G401 (cell line): Measurements from ENCODE around the gene DNMT3B. TPM values are rescaled to one million over a fixed set of nuclear protein-coding genes. Genes with fewer than 3 reads are reported as not detected.
"Not testable (repeated sequence)": the region's sequence is repeated elsewhere in the genome, so short reads cannot be mapped to it uniquely, and the experiment has no call there.

Source experiments
- DNase-seq: peaks from one replicate; pipeline ENCODE4 v3.0.0-alpha.2; 2015; ENCODE audit warnings: low spot score
- in situ Hi-C: cut with HindIII; loops from 2 replicates; pipeline ENCODE4 v1.10.0; 2016; ENCODE audit warnings: low sequenced_read_pairs, mixed read lengths
- total RNA-seq: library from RNA; depleted of rRNA; stranded (reverse); fragments of >200 nt; shearing (Covaris generic); gene quantifications from 2 replicates; pipeline ENCODE4 v1.2.3, GENCODE V29; 2014; rRNA removed

The DNMT3B gene
- 23.4 and 29.1 TPM in 2 replicates for total RNA-seq

- in situ Hi-C loops: no loop called here
- DNase-seq: peak; percentile 66
Observed at GRCh38 chr20:32761831-32762753, at the start of gene DNMT3B. DNMT3B (plus strand) TSS chr20:32762385; CDS start chr20:32780324, 17,939 bp downstream.

GRCh38 chr20:32718749-32719348 lies 43.3 kb upstream of the DNMT3B start:
- in situ Hi-C loops: no loop called here

DNA sequence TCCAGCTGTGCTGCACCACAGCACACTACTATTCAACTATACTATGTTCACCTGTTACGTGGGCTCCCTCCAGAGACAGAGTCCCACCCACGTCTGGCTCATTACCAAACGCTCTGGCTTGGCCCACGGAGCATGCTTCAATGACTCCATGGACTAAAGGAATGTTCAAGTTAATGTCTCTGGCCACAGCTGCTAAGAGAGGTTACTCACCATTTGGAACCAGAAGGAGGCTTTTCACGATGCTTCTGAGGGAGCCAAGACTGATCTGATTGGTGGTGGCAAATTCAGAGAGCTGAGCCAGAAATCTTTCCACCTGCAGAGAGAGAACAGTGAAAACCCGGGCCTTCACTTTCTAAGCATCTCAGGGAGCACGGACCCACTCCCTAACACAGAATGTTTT lies 34.5 kb upstream of the DNMT3B start:
- DNase-seq: peak; percentile 76
- in situ Hi-C loops: no loop called here

More at GRCh38 chr20:32718749-32719348, 43.3 kb upstream of the DNMT3B start:
- DNase-seq: no peak

GRCh38 chr20:32728435-32728834 lies 33.8 kb upstream of the DNMT3B start:
- in situ Hi-C loops: not testable (repeated sequence)

GRCh38 chr20:32729334-32729733 lies 32.9 kb upstream of the DNMT3B start:
- in situ Hi-C loops, DNase-seq: not testable (repeated sequence)

More at GRCh38 chr20:32728435-32728834, 33.8 kb upstream of the DNMT3B start:
- not testable (repeated sequence) for DNase-seq

DNA sequence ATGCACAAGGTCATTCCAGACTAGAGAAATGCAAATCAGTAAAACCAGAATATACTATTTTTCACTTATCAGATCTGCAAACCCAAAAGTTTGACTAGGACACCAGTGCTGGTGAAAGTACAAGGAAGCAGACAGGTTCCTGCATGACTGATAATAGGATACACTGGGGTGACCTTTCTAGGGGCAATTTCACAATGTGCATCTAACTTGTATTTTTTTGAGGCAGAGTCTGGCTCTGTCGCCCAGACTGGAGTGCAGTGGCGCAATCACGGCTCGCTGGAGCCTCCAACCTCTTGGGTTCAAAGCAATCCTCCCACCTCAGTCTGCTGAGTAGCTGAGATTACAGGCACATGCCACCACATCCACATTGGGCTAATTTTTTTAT lies 30.3 kb upstream of the DNMT3B start:
- DNase-seq: no peak
- in situ Hi-C loops: no loop called here

GRCh38 chr20:32737371-32738223 lies 24.6 kb upstream of the DNMT3B start:
- in situ Hi-C loops: no loop called here
- no peak for DNase-seq

- DNase-seq: no peak
- in situ Hi-C loops: no loop called here
Observed at GRCh38 chr20:32741151-32741550, 21.0 kb upstream of the DNMT3B start.

- in situ Hi-C loops: no loop called here
- DNase-seq: no peak
Observed at GRCh38 chr20:32742322-32743236, 19.6 kb upstream of the DNMT3B start.

DNA sequence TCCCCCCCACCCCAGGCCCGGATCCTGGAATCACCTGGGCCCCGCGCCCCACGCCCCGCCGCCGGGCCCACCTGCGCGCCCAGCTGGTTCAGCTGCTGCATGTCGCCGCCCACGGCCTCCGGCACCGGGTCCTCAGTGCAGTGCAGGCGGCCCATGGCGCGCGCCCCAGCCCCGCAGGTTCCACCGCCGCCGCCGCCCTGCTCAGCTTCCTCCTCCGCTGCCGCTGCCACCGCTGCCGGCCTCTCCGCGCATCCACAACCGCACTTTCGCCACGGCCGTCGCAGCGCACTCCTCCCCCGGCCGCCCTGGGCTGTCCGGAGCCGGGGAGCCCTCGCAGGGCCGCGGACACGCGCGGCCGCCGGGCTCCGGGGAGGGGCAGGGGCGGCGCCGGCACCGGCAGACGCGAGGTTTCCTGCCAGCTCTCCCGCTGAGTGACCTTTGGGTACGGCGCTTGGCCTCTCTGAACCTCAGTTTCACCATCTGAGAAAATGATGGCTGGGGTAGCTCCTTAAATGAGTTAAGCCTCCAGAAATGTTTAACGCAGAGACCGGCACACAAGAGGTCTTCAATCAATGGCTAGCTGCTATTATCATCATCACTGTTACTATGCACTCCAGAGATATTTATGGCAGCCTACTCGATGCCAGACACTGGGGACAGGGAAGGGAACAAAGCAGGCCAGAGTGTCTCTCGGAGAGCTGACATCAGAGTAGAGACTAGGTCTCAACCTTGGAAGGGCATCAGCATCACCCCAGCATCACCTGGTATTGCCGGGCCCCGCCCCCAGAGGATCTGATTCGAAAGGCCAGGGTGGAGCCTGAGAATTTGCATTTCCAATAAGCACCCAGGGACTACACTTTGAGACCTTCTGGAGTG lies 18.7 kb upstream of the DNMT3B start, which contains the start of gene COMMD7:
Gene COMMD7, minus strand, starts transcription at position 231 of the 876 bp plus-strand sequence. Its CDS starts 76 bp downstream, at position 155.
- in situ Hi-C loops: no loop called here
- DNase-seq: peak; percentile 80

- in situ Hi-C loops: no loop called here
- DNase-seq: no peak
Observed at GRCh38 chr20:32749914-32750637, 12.1 kb upstream of the DNMT3B start.

DNA sequence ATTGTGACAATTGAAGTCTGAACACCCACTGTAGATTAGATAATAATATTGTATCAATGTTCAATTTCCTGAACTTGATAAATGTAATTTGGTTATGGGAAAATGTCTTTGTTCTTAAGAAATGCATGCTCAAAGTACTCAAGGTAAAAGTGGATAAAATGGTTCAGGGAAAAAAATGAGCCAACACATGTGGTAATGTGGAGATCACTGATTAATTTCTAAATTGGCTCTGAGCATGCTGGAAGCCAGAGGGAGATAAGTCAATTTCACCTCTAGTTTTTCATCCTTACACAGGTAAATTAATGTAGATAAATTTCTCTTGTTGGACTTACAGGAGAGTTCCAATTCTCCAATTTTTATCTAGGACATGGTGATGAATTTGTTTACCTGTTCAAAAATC lies 10.9 kb upstream of the DNMT3B start:
- in situ Hi-C loops: no loop called here
- no peak for DNase-seq

- in situ Hi-C loops: no loop called here
- no peak for DNase-seq
Observed at GRCh38 chr20:32751702-32752457, 10.3 kb upstream of the DNMT3B start.

- no peak for DNase-seq
- in situ Hi-C loops: no loop called here
Observed at GRCh38 chr20:32752458-32753250, 9.5 kb upstream of the DNMT3B start.

DNA sequence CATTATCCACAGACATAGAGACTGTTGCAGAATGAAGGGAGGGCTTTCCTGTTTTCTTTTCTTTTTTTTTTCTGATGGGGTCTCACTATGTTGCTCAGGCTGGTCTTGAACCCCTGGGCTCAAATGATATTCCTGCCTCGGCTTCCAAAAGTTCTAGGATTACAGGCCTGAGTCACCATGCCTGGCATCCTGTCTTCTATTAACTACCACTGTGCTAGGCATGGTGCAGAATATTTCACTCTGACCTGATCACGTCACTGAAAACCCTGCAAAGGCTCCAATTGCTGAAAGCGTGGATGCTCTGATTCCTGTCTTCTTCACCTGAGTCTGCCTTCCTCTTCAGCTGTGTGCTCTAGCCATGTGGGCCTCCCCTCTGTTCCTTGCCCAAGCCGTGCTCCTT lies 8.5 kb upstream of the DNMT3B start:
- in situ Hi-C loops: no loop called here
- DNase-seq: no peak
